Cardiac septum (tissue), 1 donor: ENCODE results near the gene CADM2. TPM values are rescaled to one million over a fixed set of nuclear protein-coding genes. Genes with fewer than 3 reads are reported as not detected.

ENCODE experiments used
- DNase-seq: peaks from one replicate; pipeline ENCODE4 v3.0.0-alpha.2; 2020; ENCODE audit warnings: low spot score
- intact Hi-C: fragments of 100-400 bp; cut with DNase I; formaldehyde crosslinking; loops from one replicate; pipeline ENCODE4 v1.14.0; 2022
- total RNA-seq: library from RNA; stranded (reverse); fragmentation: NEBNext Ultra II Directional; extraction: Animal tissue kit (Norgen Biotek cat#: 25700); gene quantifications from one replicate; pipeline ENCODE4 v1.2.1, GENCODE V29; 2021
- donor health status: DM: no; HTN: no; CAD: no.

The CADM2 gene
- total RNA-seq, 1 donor from 2014 or later: 0.65 TPM

GRCh38 chr3:85589145-85589544 lies 630.4 kb downstream of the CADM2 start:
- intact Hi-C loops: no loop called here
- no peak for DNase-seq

DNA sequence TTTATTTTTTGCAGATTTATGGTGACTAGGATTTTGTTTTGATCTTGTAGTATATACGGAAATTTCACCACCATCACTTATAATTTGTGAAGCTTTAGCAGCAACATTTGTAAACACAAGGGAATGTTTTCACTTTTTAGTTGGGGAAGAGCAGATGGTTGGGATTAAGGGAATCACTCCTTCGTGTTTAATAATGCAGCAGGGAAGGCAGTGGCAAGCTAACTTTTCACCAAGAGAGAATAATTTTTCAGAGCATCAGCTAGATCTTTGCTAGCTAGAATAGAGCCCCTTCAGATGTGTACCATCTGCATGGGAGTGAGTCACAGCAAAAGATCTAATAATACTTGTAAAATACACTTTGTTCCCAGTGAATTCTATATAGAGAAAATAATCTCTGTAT lies 632.7 kb downstream of the CADM2 start:
- no peak for DNase-seq
- intact Hi-C loops: no loop called here

DNA sequence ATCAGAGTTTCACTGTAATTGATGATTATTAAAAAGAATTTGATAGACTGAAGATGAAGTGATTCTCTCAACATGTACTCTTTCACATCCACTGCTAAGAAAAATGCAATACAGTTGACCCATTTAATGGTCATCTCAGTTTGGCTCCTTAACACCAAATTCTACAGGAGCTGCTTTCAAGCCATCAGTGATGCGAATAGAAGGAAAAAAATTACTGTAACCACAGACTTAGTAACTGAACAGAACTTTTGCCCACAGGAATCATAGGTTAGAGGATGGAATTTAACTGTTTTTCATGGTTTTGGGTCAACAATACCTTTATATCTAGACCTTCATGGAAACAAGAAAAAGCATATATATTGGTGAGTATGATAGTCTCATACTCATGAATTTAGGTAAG lies 633.5 kb downstream of the CADM2 start:
- DNase-seq: no peak
- intact Hi-C loops: no loop called here

GRCh38 chr3:85594676-85595075 lies 635.9 kb downstream of the CADM2 start:
- no peak for DNase-seq
- intact Hi-C loops: no loop called here

- intact Hi-C loops: no loop called here
- DNase-seq: no peak
Observed at GRCh38 chr3:85603378-85603777, 644.6 kb downstream of the CADM2 start.

DNA sequence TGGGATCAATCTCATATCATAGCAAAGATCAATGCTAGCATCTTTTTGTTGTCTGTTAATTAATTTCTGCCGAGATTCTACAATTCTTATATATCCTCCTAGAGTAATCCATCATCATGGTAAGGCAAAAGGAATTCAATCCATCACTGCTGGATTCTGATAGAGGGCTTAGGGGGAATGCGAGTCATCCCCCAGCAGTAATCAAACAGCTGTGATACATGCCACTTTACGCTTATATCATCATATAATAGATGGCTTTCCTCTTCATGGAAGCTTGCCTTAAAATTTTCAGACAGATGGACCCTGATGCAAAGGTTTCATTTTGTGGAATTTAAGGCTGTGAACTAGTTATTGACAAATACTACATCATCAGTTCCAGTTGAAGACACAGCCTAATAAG lies 645.9 kb downstream of the CADM2 start:
- intact Hi-C loops: no loop called here
- no peak for DNase-seq

- no peak for DNase-seq
- intact Hi-C loops: no loop called here
Observed at GRCh38 chr3:85605066-85605465, 646.3 kb downstream of the CADM2 start.

DNA sequence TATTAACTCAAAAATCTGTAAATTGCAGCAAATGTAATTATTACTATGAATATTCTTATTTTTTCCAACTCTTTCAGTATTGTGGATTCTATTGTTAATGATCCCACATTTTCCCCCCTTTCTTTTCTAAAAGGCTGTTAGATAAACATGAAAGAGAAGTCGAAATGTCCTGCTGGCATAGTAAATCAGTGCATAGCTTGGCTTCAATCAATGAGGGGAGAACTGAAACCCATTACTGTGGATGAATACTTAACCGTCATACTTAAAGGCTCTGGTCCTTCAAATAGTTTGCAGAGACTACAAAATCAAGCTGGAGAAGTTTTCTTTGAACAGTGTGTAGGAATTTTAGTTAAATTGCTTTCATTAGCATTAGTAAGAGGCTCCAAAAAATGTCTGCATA lies 667.9 kb downstream of the CADM2 start:
- intact Hi-C loops: no loop called here
- DNase-seq: no peak

DNA sequence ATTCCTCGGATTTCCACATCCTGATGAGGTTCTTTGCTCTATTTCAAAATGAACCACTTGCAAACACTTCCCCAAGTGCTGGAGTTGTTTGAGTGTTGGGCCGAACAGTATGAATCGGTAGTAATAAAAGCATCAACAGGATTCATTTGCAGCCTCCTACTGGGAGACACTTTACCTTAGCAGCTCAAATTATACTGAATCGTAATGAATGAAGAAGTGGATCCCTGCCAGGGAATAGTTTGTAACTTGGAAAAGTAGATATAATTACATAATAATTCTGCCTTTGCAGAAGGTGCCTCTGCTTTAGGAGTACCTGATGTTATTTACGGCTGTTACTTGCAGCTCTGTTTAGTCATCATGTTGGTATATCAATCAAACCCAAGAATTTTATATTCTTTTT lies 669.1 kb downstream of the CADM2 start:
- no peak for DNase-seq
- intact Hi-C loops: no loop called here

- no peak for DNase-seq
- intact Hi-C loops: no loop called here
Observed at GRCh38 chr3:85631070-85631469, 672.3 kb downstream of the CADM2 start.

DNA sequence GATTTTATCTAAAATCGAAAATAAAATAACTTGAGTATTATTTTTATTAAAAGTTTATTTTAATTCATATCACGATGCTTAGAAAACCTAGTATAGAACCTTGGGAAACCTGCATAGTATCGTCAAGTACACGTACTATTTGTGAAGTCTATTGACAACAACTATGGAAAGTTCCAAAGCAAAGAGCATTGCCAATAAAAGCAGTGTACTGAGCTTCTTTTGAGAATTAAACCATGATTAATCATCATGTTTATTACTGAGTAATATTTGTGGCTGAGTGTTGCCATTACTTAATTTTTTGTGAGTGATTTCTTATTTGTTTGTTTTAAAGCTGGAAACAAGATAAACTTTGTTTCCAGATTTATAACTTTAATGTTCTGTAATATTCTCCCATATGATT lies 674.1 kb downstream of the CADM2 start:
- intact Hi-C loops: no loop called here
- DNase-seq: no peak

DNA sequence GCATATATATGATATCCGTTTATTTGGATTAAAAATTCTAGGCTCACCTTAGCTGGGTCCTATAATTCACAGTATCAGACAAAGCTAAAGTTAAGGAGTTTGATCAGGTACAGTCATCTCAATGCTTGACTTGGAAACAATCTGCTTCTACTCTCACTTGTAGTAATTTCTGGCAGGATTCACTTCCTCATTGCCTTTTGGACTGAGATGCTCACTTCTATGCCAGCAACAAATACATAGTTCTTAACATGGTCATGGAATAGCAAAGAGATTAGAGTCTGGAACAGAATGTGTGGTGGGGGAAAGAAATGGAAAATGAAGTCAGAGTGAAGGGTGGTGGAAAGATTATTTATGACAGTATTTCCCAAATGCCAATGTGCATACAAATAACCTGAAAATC lies 693.6 kb downstream of the CADM2 start:
- no peak for DNase-seq
- intact Hi-C loops: no loop called here

DNA sequence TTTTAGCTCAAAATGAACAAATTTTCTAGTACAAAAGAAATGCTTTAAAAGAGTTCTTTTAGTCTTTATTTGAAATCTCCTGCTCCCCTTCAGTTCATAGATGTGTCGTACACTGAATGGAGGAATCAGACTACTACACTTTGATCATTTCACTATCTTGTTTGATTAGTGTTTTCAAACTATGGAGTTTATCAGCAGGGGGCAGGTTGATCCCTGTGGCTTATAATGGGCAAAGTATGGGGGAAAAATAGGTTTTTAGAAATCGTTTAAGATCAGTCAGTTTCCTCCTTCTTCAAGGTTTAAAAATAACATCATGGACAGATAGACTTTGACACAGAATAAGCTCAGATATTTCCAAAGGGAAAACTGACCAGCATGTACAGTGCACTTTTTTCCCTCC lies 701.7 kb downstream of the CADM2 start:
- no peak for DNase-seq
- intact Hi-C loops: no loop called here

DNA sequence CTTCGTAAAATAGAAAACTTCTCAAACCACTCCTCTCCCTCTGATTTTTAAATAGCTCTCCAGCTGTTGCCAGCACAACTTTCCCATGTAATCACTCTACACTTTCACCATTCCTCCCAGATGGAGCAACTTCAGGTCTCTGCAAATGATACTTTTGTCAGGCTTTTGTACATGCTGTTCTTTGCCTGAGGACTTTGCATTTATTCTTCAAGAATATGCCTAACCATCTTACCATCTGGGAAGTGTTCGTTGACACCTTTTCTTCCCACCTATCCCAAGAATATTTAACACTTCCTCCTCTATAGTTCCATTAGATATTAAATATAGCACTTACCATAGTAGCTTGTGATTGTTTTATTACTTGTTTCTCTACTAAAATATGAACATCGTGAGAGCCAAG lies 703.7 kb downstream of the CADM2 start:
- no peak for DNase-seq
- intact Hi-C loops: no loop called here

GRCh38 chr3:85667744-85668143 lies 709.0 kb downstream of the CADM2 start:
- intact Hi-C loops: no loop called here
- no peak for DNase-seq

DNA sequence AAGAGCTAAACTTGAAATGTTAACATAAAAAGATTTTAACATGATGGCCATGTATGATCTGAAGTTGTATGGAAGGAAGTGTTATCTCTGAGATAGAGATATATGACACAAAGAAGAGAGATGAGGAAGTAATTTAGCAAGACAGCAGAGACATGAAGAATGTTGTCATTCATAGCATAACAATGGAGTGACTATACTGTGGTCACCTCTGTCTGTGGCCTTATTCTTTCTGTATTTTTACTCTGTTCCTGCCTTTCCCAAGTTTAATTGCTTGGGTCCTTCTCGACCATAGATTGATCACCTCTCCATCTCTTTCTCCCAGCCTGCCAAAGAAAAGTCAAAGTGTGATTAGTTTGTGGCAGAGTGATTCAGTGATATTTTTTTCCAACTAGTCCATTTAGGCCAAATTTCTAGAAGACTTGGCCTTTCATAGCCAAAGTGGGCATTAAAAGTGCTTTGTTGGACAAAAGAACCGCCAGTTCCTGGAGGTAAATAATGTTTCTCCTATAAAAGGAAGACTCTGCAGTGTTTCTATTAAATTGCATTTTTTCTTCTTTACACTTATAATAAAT lies 711.9 kb downstream of the CADM2 start:
- DNase-seq: no peak
- intact Hi-C loops: no loop called here

DNA sequence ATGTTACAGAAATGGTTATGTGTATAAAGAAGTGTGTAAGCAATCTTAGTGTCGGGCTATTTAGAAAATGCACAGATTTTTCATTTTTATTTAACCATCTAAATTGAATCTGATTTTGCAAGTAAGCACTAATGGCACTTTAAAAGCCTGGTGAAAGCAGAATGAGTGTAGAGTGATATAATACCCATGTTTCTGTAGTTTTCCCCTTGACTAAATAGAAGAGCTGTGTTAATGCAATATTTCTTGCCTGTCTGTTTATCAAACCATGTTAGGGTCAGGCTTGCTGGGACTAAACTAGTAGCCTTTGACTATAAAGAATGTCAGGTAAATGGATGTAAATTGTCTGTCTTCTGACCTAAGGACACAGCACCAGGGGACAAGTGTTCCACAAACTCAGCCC lies 714.0 kb downstream of the CADM2 start:
- no peak for DNase-seq
- intact Hi-C loops: no loop called here

DNA sequence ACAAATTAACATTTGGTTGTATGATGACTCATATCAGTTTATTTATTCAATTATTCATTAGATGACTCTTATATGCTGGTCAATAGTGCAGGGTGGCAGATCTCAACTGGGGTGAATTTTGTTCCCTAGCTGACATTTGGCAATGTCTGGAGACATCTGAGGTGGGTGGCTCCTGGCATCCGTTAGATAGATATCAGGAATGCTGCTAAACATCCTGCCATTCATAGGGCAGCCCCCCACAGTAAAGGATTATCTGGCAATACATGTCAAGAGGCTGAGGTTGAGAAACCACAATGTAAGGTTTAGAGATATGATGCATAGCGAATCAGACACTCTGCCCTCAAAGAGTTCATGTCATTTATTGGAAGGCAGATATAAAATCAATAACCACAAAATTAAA lies 719.9 kb downstream of the CADM2 start:
- no peak for DNase-seq
- intact Hi-C loops: no loop called here

- intact Hi-C loops: no loop called here
- DNase-seq: no peak
Observed at GRCh38 chr3:85681906-85682305, 723.1 kb downstream of the CADM2 start.

- DNase-seq: no peak
- intact Hi-C loops: no loop called here
Observed at GRCh38 chr3:85691196-85691595, 732.4 kb downstream of the CADM2 start.

GRCh38 chr3:85697156-85697555 lies 738.4 kb downstream of the CADM2 start:
- intact Hi-C loops: no loop called here
- no peak for DNase-seq

- DNase-seq: no peak
- intact Hi-C loops: no loop called here
Observed at GRCh38 chr3:85706130-85706529, 747.3 kb downstream of the CADM2 start.
